Thyroid gland (tissue), 4 donors: ENCODE data around the gene SLBP.

Source experiments
- POLR2A ChIP-seq, 2 donors: fragments of 450-650 bp; IDR thresholded peaks; one replicate each; pipeline ENCODE4 v1.6.1; 2017; ENCODE audit warnings: antibody characterized with exemption in 2 of 2, mild to moderate bottlenecking in 2 of 2, moderate library complexity in 1 of 2
- TF ChIP-seq, protein P1 (sequence below), 6 experiments: fragments of 200-600 bp in 3 of 6; fragments of 450-650 bp in 3 of 6; sonication (generic) in 3 of 6; IDR thresholded peaks; one replicate each; pipeline ENCODE4 v1.5.1; 2016 to 2019; ENCODE audit warnings: antibody characterized with exemption in 6 of 6, mild to moderate bottlenecking in 2 of 6, inconsistent platforms in 1 of 6, moderate library complexity in 1 of 6

DNA sequence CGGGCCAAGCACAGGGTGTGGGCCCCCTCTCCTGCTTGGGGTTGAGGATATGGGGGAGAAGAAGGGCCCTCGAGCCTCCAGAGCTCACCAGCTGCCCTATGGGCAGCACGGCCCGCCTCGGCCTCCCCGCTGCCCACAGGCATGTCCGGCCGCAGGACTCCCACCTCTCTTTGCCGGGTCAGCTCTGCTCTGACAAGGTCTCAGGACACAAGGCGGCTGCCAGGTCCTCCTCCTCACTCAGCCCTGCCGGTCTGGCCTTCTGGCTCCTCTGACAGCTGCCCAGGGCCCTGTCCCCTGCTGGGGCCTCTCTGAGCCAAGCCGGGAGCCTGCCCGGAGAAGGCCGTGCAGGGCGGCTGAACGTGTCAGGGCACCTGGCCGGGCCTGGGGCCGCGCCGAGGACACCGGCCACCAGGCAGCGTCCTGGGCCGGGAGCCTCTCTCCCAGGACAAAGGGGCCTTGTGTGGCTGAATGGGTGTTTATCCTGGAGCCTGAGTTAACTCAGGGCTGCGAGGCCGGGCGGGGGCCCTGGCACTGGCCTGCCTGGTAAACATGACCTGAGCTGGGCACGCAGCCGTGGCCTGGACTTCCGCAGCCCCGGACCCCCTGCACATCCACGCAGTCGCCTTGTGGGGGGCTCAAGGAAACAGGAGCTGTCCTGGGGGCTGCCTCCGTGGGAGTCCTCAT is 34.9 kb upstream of the SLBP start:
- TF ChIP-seq, protein P1, sequence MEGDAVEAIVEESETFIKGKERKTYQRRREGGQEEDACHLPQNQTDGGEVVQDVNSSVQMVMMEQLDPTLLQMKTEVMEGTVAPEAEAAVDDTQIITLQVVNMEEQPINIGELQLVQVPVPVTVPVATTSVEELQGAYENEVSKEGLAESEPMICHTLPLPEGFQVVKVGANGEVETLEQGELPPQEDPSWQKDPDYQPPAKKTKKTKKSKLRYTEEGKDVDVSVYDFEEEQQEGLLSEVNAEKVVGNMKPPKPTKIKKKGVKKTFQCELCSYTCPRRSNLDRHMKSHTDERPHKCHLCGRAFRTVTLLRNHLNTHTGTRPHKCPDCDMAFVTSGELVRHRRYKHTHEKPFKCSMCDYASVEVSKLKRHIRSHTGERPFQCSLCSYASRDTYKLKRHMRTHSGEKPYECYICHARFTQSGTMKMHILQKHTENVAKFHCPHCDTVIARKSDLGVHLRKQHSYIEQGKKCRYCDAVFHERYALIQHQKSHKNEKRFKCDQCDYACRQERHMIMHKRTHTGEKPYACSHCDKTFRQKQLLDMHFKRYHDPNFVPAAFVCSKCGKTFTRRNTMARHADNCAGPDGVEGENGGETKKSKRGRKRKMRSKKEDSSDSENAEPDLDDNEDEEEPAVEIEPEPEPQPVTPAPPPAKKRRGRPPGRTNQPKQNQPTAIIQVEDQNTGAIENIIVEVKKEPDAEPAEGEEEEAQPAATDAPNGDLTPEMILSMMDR (IDR thresholded peaks at IDR 0.05) = no peak
- no peak for TF ChIP-seq POLR2A (IDR thresholded peaks at IDR 0.05)
